SK-N-SH treated with all-trans-retinoic acid at 6 μM for 48 hours (cell line): ENCODE data around the gene PDE7B.

ENCODE experiments used
- BACH2 ChIP-seq: fragments of 250-450 bp; sonication (Bioruptor Pico); IDR thresholded peaks from 2 replicates; pipeline ENCODE4 v1.9.0; 2021; ENCODE audit warnings: mild to moderate bottlenecking, borderline replicate concordance
- RARB ChIP-seq: fragments of 250-450 bp; sonication (Bioruptor Pico); IDR thresholded peaks from 2 replicates; pipeline ENCODE4 v1.8.0; 2021; ENCODE audit warnings: mild to moderate bottlenecking, moderate library complexity

- TF ChIP-seq RARB (CRISPR knock-in tag): no peak
- no peak for TF ChIP-seq BACH2
Observed at GRCh38 chr6:136158387-136158821, 306.9 kb downstream of the PDE7B start.
